ENCODE measurements around the gene ANGPTL2. TPM values are rescaled to one million over a fixed set of nuclear protein-coding genes. Genes with fewer than 3 reads are reported as not detected.

Gene ANGPTL2
- total RNA-seq, 1 experiment from 2014 or later, result 0.08 TPM

- ChIA-PET CTCF (no interaction called here), POLR2A (no interaction called here)
- H3K9me3 ChIP-seq (ENCODE audit: control insufficient read depth, insufficient read depth, low read depth, low read length), result no peaks in the 10 kb centered on the region
- TF ChIP-seq REST (IDR thresholded peaks at IDR 0.05; ENCODE audit: insufficient read depth in 1 of 2, low read depth in 2 of 2, low read length in 1 of 2) (no peak), SIN3A (IDR thresholded peaks at IDR 0.05; ENCODE audit: borderline replicate concordance, insufficient read depth, low read depth, low read length) (no peak), TCF7L2 (IDR thresholded peaks at IDR 0.05; ENCODE audit: low read depth, low read length) (no peak), POLR2AphosphoS5 (IDR thresholded peaks at IDR 0.05; ENCODE audit: low read depth, low read length) (no peak)
- in situ Hi-C loops (cut with HindIII; ENCODE audit: low pct_unique_long_range_greater_than_20kb, low sequenced_read_pairs) (no loop called here), intact Hi-C loops (cut with micrococcal nuclease; ENCODE audit: unreplicated experiment) (no loop called here)
- H3K27ac ChIP-seq (ENCODE audit: low read length), result no peak overlapping the region
- no TSS peak for BruUV-seq (replicated peaks)
- no peak overlapping the region for H3K4me3 ChIP-seq (ENCODE audit: low read depth in 2 of 2, low read length in 2 of 2)
- no peaks in the 10 kb centered on the region for H3K4me1 ChIP-seq (ENCODE audit: control insufficient read depth, insufficient read depth, low read length)
- ATAC-seq (no peak), DNase-seq (ENCODE audit: low read depth, low spot score) (no peak)
- H3K36me3 ChIP-seq (ENCODE audit: control insufficient read depth, insufficient read depth, low read length), result no peaks in the 10 kb centered on the region
- H3K27me3 ChIP-seq (ENCODE audit: control insufficient read depth, insufficient read depth, low read length), result no peaks in the 10 kb centered on the region
Observed at GRCh38 chr9:127096208-127096607, 26.2 kb downstream of the ANGPTL2 start.

GRCh38 chr9:127095411-127095810 is 27.0 kb downstream of the ANGPTL2 start:
- Histone ChIP-seq H3K27me3 (ENCODE audit: control insufficient read depth, insufficient read depth, low read length) (no peaks in the 10 kb centered on the region), H3K27ac (ENCODE audit: low read length) (no peak overlapping the region), H3K9me3 (ENCODE audit: control insufficient read depth, insufficient read depth, low read depth, low read length) (no peaks in the 10 kb centered on the region), H3K4me1 (ENCODE audit: control insufficient read depth, insufficient read depth, low read length) (no peaks in the 10 kb centered on the region), H3K36me3 (ENCODE audit: control insufficient read depth, insufficient read depth, low read length) (no peaks in the 10 kb centered on the region), H3K4me3 (ENCODE audit: low read depth in 2 of 2, low read length in 2 of 2) (no peak overlapping the region)
- in situ Hi-C loops (cut with HindIII; ENCODE audit: low pct_unique_long_range_greater_than_20kb, low sequenced_read_pairs) (no loop called here), intact Hi-C loops (cut with micrococcal nuclease; ENCODE audit: unreplicated experiment) (no loop called here)
- no peak for ATAC-seq
- TF ChIP-seq CTCF (IDR thresholded peaks at IDR 0.05) (no peak), TCF7L2 (IDR thresholded peaks at IDR 0.05; ENCODE audit: low read depth, low read length) (no peak), REST (IDR thresholded peaks at IDR 0.05; ENCODE audit: insufficient read depth in 1 of 2, low read depth in 2 of 2, low read length in 1 of 2) (no peak), SIN3A (IDR thresholded peaks at IDR 0.05; ENCODE audit: borderline replicate concordance, insufficient read depth, low read depth, low read length) (no peak), POLR2AphosphoS5 (IDR thresholded peaks at IDR 0.05; ENCODE audit: low read depth, low read length) (no peak)
- ChIA-PET CTCF (no interaction called here), POLR2A (no interaction called here)
- BruUV-seq (replicated peaks), result no TSS peak
- no peak for DNase-seq (ENCODE audit: low read depth, low spot score)

Measured in Panc1 (cell line).